Nephron (organoid): ENCODE data around the gene FSTL4.

Experiments
- H3K27ac Mint-ChIP-seq, 3 experiments: 2 replicates each; pipeline ENCODE4 v1.8.0; 2020; ENCODE audit warnings: mixed read lengths in 3 of 3, mild to moderate bottlenecking in 2 of 3, moderate library complexity in 1 of 3
- H3K27me3 Mint-ChIP-seq: 2 replicates; pipeline ENCODE4 v1.8.0; 2021; ENCODE audit warnings: low read depth, mild to moderate bottlenecking, moderate library complexity, mixed read lengths
- H3K36me3 Mint-ChIP-seq: 2 replicates; pipeline ENCODE4 v1.8.0; 2020; ENCODE audit warnings: low read depth, mixed read lengths
- H3K4me1 Mint-ChIP-seq: 2 replicates; pipeline ENCODE4 v1.8.0; 2020; ENCODE audit warnings: mixed read lengths
- H3K4me3 Mint-ChIP-seq, 3 experiments: 2 replicates each; pipeline ENCODE4 v1.8.0; 2020; ENCODE audit warnings: mild to moderate bottlenecking in 3 of 3, mixed read lengths in 3 of 3, moderate library complexity in 2 of 3
- H3K9me3 Mint-ChIP-seq: 2 replicates; pipeline ENCODE4 v1.8.0; 2020; ENCODE audit warnings: mixed read lengths
- TF ChIP-seq, protein P1 (sequence below), 3 experiments: fragments of 200-600 bp; sonication (generic); IDR thresholded peaks; one replicate each; pipeline ENCODE4 v1.5.0; 2021; ENCODE audit warnings: antibody characterized with exemption in 3 of 3; ENCODE audit not compliant: unreplicated experiment in 3 of 3

The FSTL4 gene

GRCh38 chr5:133391354-133392136 lies 220.8 kb downstream of the FSTL4 start:
- peaks cover 21% of the 10 kb centered on the region for H3K27me3 Mint-ChIP-seq
- H3K4me1 Mint-ChIP-seq, result peaks cover 14% of the 10 kb centered on the region
- TF ChIP-seq, protein P1, sequence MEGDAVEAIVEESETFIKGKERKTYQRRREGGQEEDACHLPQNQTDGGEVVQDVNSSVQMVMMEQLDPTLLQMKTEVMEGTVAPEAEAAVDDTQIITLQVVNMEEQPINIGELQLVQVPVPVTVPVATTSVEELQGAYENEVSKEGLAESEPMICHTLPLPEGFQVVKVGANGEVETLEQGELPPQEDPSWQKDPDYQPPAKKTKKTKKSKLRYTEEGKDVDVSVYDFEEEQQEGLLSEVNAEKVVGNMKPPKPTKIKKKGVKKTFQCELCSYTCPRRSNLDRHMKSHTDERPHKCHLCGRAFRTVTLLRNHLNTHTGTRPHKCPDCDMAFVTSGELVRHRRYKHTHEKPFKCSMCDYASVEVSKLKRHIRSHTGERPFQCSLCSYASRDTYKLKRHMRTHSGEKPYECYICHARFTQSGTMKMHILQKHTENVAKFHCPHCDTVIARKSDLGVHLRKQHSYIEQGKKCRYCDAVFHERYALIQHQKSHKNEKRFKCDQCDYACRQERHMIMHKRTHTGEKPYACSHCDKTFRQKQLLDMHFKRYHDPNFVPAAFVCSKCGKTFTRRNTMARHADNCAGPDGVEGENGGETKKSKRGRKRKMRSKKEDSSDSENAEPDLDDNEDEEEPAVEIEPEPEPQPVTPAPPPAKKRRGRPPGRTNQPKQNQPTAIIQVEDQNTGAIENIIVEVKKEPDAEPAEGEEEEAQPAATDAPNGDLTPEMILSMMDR (IDR thresholded peaks at IDR 0.05; ENCODE audit: unreplicated experiment in 3 of 3), result no peak
- H3K4me3 Mint-ChIP-seq, result no peak overlapping the region
- no peak overlapping the region for H3K27ac Mint-ChIP-seq
- peaks cover 3% of the 10 kb centered on the region for H3K9me3 Mint-ChIP-seq
- no peaks in the 10 kb centered on the region for H3K36me3 Mint-ChIP-seq

- Mint-ChIP-seq H3K9me3 (peaks cover 2% of the 10 kb centered on the region), H3K27ac (no peak overlapping the region), H3K4me3 (no peak overlapping the region), H3K36me3 (no peaks in the 10 kb centered on the region), H3K4me1 (peaks cover 11% of the 10 kb centered on the region), H3K27me3 (peaks cover 25% of the 10 kb centered on the region)
- TF ChIP-seq, protein P1 (IDR thresholded peaks at IDR 0.05; ENCODE audit: unreplicated experiment in 3 of 3), result no peak
These were observed 221.7 kb downstream of the FSTL4 start for GRCh38 chr5:133390416-133391353.

- H3K36me3 Mint-ChIP-seq, result no peaks in the 10 kb centered on the region
- H3K27ac Mint-ChIP-seq, result no peak overlapping the region
- H3K4me1 Mint-ChIP-seq, result peaks cover 11% of the 10 kb centered on the region
- no peaks in the 10 kb centered on the region for H3K9me3 Mint-ChIP-seq
- no peak overlapping the region for H3K4me3 Mint-ChIP-seq
- TF ChIP-seq, protein P1 (IDR thresholded peaks at IDR 0.05; ENCODE audit: unreplicated experiment in 3 of 3), result no peak
- peaks cover 33% of the 10 kb centered on the region for H3K27me3 Mint-ChIP-seq
These were observed 223.2 kb downstream of the FSTL4 start for GRCh38 chr5:133389066-133389590.

- H3K36me3 Mint-ChIP-seq, result no peaks in the 10 kb centered on the region
- H3K4me3 Mint-ChIP-seq, result no peak overlapping the region
- H3K27me3 Mint-ChIP-seq, result peaks cover 43% of the 10 kb centered on the region
- TF ChIP-seq, protein P1 (IDR thresholded peaks at IDR 0.05; ENCODE audit: unreplicated experiment in 3 of 3), result no peak
- H3K9me3 Mint-ChIP-seq, result no peaks in the 10 kb centered on the region
- H3K4me1 Mint-ChIP-seq, result peaks cover 11% of the 10 kb centered on the region
- no peak overlapping the region for H3K27ac Mint-ChIP-seq
These were observed 224.7 kb downstream of the FSTL4 start for GRCh38 chr5:133387621-133388020.

DNA sequence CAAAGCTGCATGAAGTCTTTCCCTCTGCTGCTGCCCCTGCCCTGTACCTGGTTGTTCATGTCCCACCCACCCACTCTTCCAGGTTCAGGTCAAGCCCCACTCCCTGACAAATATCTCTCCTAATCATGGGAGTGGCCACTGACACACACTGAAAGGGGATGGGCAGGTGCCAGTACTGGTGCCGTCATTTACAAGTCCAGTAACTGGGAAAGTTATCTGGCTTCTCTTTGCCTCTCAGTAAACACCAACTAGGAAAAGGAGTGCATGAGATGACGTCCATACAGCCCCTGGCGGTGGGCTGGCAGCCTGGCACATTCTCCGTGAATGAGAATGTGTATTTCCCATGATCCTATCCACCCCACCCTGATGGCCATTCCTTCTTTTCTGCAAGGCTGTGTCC lies 225.2 kb downstream of the FSTL4 start:
- no peak overlapping the region for H3K4me3 Mint-ChIP-seq
- H3K27me3 Mint-ChIP-seq, result peaks cover 43% of the 10 kb centered on the region
- no peaks in the 10 kb centered on the region for H3K36me3 Mint-ChIP-seq
- TF ChIP-seq, protein P1 (IDR thresholded peaks at IDR 0.05; ENCODE audit: unreplicated experiment in 3 of 3), result no peak
- H3K27ac Mint-ChIP-seq, result no peak overlapping the region
- H3K9me3 Mint-ChIP-seq, result no peaks in the 10 kb centered on the region
- H3K4me1 Mint-ChIP-seq, result peaks cover 11% of the 10 kb centered on the region
